ENCODE data around the gene MYO1F. TPM values are rescaled to one million over a fixed set of nuclear protein-coding genes. Genes with fewer than 3 reads are reported as not detected.

The MYO1F gene
- total and polyA plus RNA-seq, 2 donors, result 9.9 to 20.8 TPM

DNA sequence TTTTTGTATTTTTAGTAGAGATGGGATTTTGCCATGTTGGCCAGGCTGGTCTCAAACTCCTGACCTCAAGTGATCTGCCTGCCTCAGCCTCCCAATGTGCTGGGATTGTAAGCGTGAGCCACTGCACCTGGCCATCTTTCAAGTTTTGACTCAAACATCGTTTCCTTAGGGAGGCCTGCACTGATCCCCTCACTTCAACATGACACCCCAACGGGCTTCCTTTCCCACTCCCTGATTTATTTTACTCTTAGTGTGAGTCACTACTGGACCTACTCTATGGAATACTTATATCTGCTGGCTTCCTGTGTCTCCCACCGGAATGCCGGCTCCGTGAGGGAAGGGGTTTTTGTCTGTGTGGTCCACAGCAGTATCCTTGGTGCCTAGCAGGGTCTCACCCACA lies 37.8 kb upstream of the MYO1F start:
- H3K36me3 ChIP-seq (ENCODE audit: control insufficient read depth in 2 of 2, insufficient read depth in 2 of 2, low read length in 1 of 2), result no peaks in the 10 kb centered on the region
- H3K27ac ChIP-seq (ENCODE audit: low read depth in 1 of 2, low read length in 1 of 2), result no peak overlapping the region
- peaks cover 0 to 3% of the 10 kb centered on the region in 2 donors for H3K9me3 ChIP-seq (ENCODE audit: control insufficient read depth in 2 of 2, insufficient read depth in 1 of 2, low read length in 1 of 2)
- peaks cover 6 to 26% of the 10 kb centered on the region in 2 donors for H3K4me1 ChIP-seq (ENCODE audit: control insufficient read depth in 2 of 2, insufficient read depth in 2 of 2, low read length in 2 of 2)
- DNase-seq (ENCODE audit: low read depth in 6 of 9, low spot score in 9 of 9), result no peak
- H3K4me3 ChIP-seq (ENCODE audit: low read length in 2 of 2), result no peak overlapping the region
- 69% methylated on average over 6 of the region's 6 CpGs for WGBS
- peaks cover 0 to 10% of the 10 kb centered on the region in 2 donors for H3K27me3 ChIP-seq (ENCODE audit: control insufficient read depth in 2 of 2, insufficient read depth in 1 of 2, low read length in 1 of 2)

DNA sequence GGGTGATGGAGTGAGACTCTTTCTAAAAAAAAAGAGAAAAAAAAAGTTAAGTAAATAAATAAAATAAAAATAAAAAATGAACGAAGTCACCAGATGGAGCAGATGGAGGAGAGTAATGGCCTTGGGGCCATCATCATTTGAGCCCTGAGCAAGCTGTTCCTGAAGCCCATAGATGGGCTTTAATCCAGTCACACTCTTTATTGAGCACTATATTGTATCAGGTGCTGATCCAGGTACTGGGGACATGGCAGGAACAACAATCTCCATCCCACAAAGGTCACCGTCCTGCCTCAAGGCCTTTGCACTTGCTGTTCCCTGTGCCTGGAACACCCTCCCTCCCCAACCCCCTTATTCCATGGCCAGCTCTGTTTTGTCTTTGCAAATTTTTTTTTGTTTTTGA lies 37.2 kb upstream of the MYO1F start:
- 94% methylated on average over 2 of the region's 2 CpGs for WGBS
- Histone ChIP-seq H3K4me3 (ENCODE audit: low read length in 2 of 2) (no peak overlapping the region), H3K27ac (ENCODE audit: low read depth in 1 of 2, low read length in 1 of 2) (no peak overlapping the region), H3K9me3 (ENCODE audit: control insufficient read depth in 2 of 2, insufficient read depth in 1 of 2, low read length in 1 of 2) (peaks cover 0 to 3% of the 10 kb centered on the region in 2 donors), H3K27me3 (ENCODE audit: control insufficient read depth in 2 of 2, insufficient read depth in 1 of 2, low read length in 1 of 2) (peaks cover 0 to 16% of the 10 kb centered on the region in 2 donors), H3K36me3 (ENCODE audit: control insufficient read depth in 2 of 2, insufficient read depth in 2 of 2, low read length in 1 of 2) (no peaks in the 10 kb centered on the region), H3K4me1 (ENCODE audit: control insufficient read depth in 2 of 2, insufficient read depth in 2 of 2, low read length in 2 of 2) (peaks cover 6 to 32% of the 10 kb centered on the region in 2 donors)
- DNase-seq (ENCODE audit: low read depth in 6 of 9, low spot score in 9 of 9), result no peak

DNA sequence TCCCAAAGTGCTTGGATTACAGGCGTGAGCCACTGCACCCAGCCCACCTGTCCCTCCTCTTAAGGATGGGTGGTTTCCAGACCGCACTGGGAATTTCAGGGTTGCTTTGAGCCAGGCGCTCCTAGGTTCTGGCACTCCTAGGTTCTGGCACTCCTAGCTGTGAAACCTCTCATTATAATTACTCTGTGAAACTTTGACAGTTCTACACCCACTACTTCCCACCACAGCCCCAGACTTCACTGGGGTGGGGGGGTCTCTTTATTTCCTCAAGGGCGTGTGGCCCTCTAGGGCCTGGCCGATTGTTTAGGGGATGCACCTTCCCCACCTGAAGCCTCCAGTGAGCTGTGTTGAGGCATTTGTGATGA lies 35.5 kb upstream of the MYO1F start:
- no peak overlapping the region for H3K27ac ChIP-seq (ENCODE audit: low read depth in 1 of 2, low read length in 1 of 2)
- WGBS, result 70% methylated on average over 5 of the region's 5 CpGs
- peak in 1 of 9 donors; percentile 39 for DNase-seq (ENCODE audit: low read depth in 6 of 9, low spot score in 9 of 9)
- peaks cover 0 to 3% of the 10 kb centered on the region in 2 donors for H3K9me3 ChIP-seq (ENCODE audit: control insufficient read depth in 2 of 2, insufficient read depth in 1 of 2, low read length in 1 of 2)
- H3K4me1 ChIP-seq (ENCODE audit: control insufficient read depth in 2 of 2, insufficient read depth in 2 of 2, low read length in 2 of 2), result peaks cover 6 to 47% of the 10 kb centered on the region in 2 donors
- no peak overlapping the region for H3K4me3 ChIP-seq (ENCODE audit: low read length in 2 of 2)
- peaks cover 0 to 20% of the 10 kb centered on the region in 2 donors for H3K27me3 ChIP-seq (ENCODE audit: control insufficient read depth in 2 of 2, insufficient read depth in 1 of 2, low read length in 1 of 2)
- H3K36me3 ChIP-seq (ENCODE audit: control insufficient read depth in 2 of 2, insufficient read depth in 2 of 2, low read length in 1 of 2), result no peaks in the 10 kb centered on the region

DNA sequence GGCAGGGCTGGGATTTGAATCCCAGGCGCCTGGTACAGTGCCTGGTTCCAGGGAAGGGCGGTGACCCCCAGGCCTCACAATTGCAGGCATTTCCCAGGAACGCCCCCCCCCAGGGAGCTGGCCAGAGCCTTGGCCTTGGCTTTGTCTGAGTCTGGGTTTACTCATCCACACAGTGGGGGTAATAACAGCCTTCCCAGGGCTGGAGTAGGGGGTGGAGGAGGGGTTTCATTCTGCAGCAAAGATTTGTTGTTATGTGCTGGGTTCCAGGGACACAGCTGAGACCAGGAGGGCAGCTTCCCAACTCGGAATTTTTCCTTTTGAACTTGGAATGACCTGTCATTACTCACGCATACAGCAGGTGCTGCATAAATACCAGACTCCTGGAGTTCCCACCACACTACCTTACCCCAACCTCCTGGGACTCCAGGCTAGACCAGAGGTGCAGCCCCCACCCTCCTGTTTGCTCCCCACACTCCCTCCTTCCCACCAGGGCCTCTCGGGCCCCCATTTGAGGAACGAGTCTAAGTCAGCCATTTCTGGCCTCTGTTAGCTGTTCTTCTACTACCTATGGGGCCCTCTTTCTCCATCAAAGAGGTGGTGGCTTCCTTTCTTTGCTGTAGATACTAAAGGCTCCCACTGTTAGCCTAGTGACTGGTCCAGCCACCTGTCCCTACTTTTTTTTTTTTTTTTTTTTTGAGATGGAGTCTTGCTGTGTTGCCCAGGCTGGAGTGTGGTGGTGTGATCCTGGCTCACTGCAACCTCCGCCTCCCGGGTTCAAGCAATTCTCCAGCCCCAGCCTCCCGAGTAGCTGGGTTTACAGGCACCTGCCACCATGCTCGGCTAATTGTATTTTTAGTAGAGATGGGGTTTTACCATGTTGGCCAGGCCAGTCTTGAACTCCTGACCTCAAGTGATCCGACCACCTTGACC lies 34.9 kb upstream of the MYO1F start:
- peak overlapping the region; percentile 22 to 69 for H3K27ac ChIP-seq (ENCODE audit: low read depth in 1 of 2, low read length in 1 of 2)
- DNase-seq (ENCODE audit: low read depth in 6 of 9, low spot score in 9 of 9), result peak in 1 of 9 donors; percentile 57
- no peaks in the 10 kb centered on the region for H3K36me3 ChIP-seq (ENCODE audit: control insufficient read depth in 2 of 2, insufficient read depth in 2 of 2, low read length in 1 of 2)
- WGBS, result 79% methylated on average over 12 of the region's 12 CpGs
- peaks cover 6 to 47% of the 10 kb centered on the region in 2 donors for H3K4me1 ChIP-seq (ENCODE audit: control insufficient read depth in 2 of 2, insufficient read depth in 2 of 2, low read length in 2 of 2)
- no peak overlapping the region for H3K4me3 ChIP-seq (ENCODE audit: low read length in 2 of 2)
- H3K27me3 ChIP-seq (ENCODE audit: control insufficient read depth in 2 of 2, insufficient read depth in 1 of 2, low read length in 1 of 2), result peaks cover 0 to 14% of the 10 kb centered on the region in 2 donors
- peaks cover 0 to 3% of the 10 kb centered on the region in 2 donors for H3K9me3 ChIP-seq (ENCODE audit: control insufficient read depth in 2 of 2, insufficient read depth in 1 of 2, low read length in 1 of 2)

DNA sequence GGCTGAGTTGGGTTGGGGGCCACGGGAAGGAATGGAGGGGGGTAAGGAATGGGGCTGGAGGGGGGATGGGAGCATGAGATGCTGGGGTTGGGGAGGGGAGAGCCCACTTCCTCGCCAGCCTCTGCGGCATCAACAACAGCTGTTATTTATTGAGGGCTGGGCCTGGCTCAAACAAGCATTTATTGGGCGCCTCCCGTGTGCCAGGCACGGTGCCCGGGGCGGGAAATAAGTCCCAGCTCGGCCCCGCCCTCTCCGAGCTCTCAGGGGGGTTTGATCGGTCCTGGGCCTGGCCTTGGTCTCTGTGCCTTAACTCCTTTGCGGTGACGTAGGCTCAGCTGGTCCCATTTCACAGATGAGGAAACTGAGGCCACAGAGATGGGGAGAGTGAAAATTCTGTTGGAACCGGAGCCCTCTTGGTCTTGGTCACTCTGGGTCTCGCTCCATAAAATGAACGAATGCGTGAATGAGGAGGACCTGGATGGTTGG lies 34.2 kb upstream of the MYO1F start:
- H3K9me3 ChIP-seq (ENCODE audit: control insufficient read depth in 2 of 2, insufficient read depth in 1 of 2, low read length in 1 of 2), result peaks cover 0 to 3% of the 10 kb centered on the region in 2 donors
- peak in 5 of 9 donors; percentile 28 to 65 (median 46) for DNase-seq (ENCODE audit: low read depth in 6 of 9, low spot score in 9 of 9)
- peaks cover 0 to 12% of the 10 kb centered on the region in 2 donors for H3K27me3 ChIP-seq (ENCODE audit: control insufficient read depth in 2 of 2, insufficient read depth in 1 of 2, low read length in 1 of 2)
- H3K27ac ChIP-seq (ENCODE audit: low read depth in 1 of 2, low read length in 1 of 2), result peak overlapping the region; percentile 33 to 69
- 47% methylated on average over 18 of the region's 18 CpGs for WGBS
- H3K36me3 ChIP-seq (ENCODE audit: control insufficient read depth in 2 of 2, insufficient read depth in 2 of 2, low read length in 1 of 2), result no peaks in the 10 kb centered on the region
- no peak overlapping the region for H3K4me3 ChIP-seq (ENCODE audit: low read length in 2 of 2)
- peaks cover 6 to 47% of the 10 kb centered on the region in 2 donors for H3K4me1 ChIP-seq (ENCODE audit: control insufficient read depth in 2 of 2, insufficient read depth in 2 of 2, low read length in 2 of 2)

DNA sequence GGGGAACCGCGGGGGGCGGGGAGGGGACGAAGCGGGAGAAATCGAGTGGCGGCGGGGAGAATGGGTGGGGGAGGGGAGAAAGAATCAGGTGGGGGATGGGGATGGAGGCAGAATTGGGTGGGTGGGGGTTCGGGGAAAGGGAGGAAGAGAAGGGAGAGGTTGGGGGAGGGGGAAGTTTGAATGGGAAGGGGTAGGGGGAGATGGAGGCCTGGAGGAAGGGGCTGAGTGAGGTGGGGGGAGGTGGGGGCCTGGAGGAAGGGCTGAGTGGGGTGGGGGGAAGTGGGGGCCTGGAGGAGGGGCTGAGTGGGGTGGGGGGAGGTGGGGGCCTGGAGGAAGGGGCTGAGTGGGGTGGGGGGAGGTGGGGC lies 33.7 kb upstream of the MYO1F start:
- H3K4me3 ChIP-seq (ENCODE audit: low read length in 2 of 2), result peak overlapping the region in 1 of 2 donors; percentile 66
- H3K9me3 ChIP-seq (ENCODE audit: control insufficient read depth in 2 of 2, insufficient read depth in 1 of 2, low read length in 1 of 2), result peaks cover 0 to 3% of the 10 kb centered on the region in 2 donors
- 4% methylated on average over 9 of the region's 9 CpGs for WGBS
- no peaks in the 10 kb centered on the region for H3K36me3 ChIP-seq (ENCODE audit: control insufficient read depth in 2 of 2, insufficient read depth in 2 of 2, low read length in 1 of 2)
- H3K27ac ChIP-seq (ENCODE audit: low read depth in 1 of 2, low read length in 1 of 2), result peak overlapping the region in 1 of 2 donors; percentile 68
- DNase-seq (ENCODE audit: low read depth in 6 of 9, low spot score in 9 of 9), result peak in 1 of 9 donors; percentile 40
- peaks cover 6 to 47% of the 10 kb centered on the region in 2 donors for H3K4me1 ChIP-seq (ENCODE audit: control insufficient read depth in 2 of 2, insufficient read depth in 2 of 2, low read length in 2 of 2)
- peaks cover 0 to 11% of the 10 kb centered on the region in 2 donors for H3K27me3 ChIP-seq (ENCODE audit: control insufficient read depth in 2 of 2, insufficient read depth in 1 of 2, low read length in 1 of 2)

DNA sequence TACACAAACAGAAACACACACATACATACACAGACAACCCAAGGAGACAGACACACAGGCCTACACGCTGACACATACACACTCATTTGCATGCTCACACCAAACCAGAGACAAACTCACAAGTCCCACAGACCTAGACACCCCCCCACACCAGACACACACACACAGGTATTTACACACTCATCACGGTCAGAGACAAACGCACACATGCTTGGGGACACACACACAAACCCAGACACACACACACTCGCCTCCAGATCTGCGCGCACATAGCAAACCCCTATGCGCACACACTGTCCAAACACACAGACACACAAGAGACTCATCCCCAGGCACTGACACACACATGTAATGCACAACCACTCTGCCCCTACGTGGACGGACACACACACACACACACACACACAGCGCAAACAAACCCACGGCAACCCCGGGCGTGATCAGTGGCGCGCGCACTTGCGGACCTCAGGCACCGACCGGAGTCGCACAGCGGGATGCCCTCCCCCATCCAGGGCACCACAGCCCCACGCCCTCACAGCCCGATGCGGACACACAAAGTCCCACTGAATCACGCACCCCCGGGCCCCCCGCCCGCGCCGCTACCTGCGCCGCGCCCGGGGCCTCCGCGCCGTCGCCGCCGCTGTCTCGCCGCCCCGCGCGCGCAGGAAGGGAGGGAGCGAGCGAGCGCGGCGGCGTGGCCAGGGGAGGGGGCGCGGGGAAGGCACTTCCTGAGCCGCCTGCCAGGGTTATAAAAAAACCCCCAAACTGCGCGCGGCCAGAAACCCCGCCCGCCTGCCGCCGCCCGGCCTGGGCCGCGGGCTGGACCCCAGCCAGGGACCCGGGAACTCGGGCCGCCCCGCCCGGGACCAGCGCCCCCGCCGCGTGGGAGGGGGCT lies 33.0 kb upstream of the MYO1F start, which contains the start of gene ADAMTS10:
Gene ADAMTS10, minus strand, starts transcription at position 675 of the 895 bp plus-strand sequence. CDS start 5,005 bp downstream, outside the sequence.
- peaks cover 6 to 45% of the 10 kb centered on the region in 2 donors for H3K4me1 ChIP-seq (ENCODE audit: control insufficient read depth in 2 of 2, insufficient read depth in 2 of 2, low read length in 2 of 2)
- peak within 1 kb of the TSS; percentile 68 to 69 for H3K27ac ChIP-seq (ENCODE audit: low read depth in 1 of 2, low read length in 1 of 2)
- H3K9me3 ChIP-seq (ENCODE audit: control insufficient read depth in 2 of 2, insufficient read depth in 1 of 2, low read length in 1 of 2), result peaks cover 0 to 8% of the 10 kb centered on the region in 2 donors
- 1% methylated on average over 74 of the region's 74 CpGs for WGBS
- peak within 1 kb of the TSS; percentile 66 to 79 for H3K4me3 ChIP-seq (ENCODE audit: low read length in 2 of 2)
- H3K36me3 ChIP-seq (ENCODE audit: control insufficient read depth in 2 of 2, insufficient read depth in 2 of 2, low read length in 1 of 2), result no peaks in the 10 kb centered on the region
- DNase-seq (ENCODE audit: low read depth in 6 of 9, low spot score in 9 of 9), result peak in 7 of 9 donors; percentile 27 to 83 (median 59)
- peaks cover 0 to 11% of the 10 kb centered on the region in 2 donors for H3K27me3 ChIP-seq (ENCODE audit: control insufficient read depth in 2 of 2, insufficient read depth in 1 of 2, low read length in 1 of 2)

DNA sequence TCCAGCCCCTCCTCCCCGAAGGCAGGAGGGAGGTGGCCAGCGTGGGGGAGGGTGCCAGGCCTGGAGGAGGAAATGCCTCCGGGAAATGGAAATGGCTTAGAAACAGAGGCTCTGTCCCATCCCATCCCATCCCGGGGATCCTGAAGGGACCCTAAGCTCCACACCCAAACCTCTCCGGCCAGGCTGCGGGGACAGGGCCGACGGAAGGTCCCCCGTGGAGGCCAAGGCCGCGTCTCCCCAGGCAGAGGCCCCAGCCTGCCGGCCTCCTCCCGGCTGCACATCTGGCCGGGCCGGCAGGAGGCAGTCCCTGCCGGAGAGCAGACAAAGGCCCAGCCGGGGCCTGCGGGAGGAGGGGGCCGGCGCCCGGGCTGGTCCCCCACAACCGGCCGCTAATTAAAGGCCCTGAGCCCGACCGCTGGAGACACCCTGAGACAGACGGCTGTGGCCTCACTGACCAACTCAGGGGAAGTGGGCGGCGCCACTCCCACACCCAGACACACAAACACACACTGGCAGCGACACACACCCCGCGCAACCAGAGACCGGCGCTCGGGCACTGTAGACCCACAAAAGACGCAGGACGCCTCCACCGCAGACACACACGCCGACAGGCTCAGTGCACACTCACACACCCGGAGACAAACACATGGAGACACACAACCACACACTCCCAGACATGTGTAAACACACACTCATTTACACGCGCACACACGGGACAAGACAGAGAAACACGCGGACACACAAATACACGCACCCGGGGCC lies 32.2 kb upstream of the MYO1F start:
- DNase-seq (ENCODE audit: low read depth in 6 of 9, low spot score in 9 of 9), result peak in 1 of 9 donors; percentile 46
- peak overlapping the region; percentile 66 to 79 for H3K4me3 ChIP-seq (ENCODE audit: low read length in 2 of 2)
- H3K4me1 ChIP-seq (ENCODE audit: control insufficient read depth in 2 of 2, insufficient read depth in 2 of 2, low read length in 2 of 2), result peaks cover 6 to 42% of the 10 kb centered on the region in 2 donors
- H3K36me3 ChIP-seq (ENCODE audit: control insufficient read depth in 2 of 2, insufficient read depth in 2 of 2, low read length in 1 of 2), result peaks cover 3 to 8% of the 10 kb centered on the region in 2 donors
- H3K27ac ChIP-seq (ENCODE audit: low read depth in 1 of 2, low read length in 1 of 2), result peak overlapping the region; percentile 7 to 20
- 9% methylated on average over 47 of the region's 47 CpGs for WGBS
- peaks cover 0 to 11% of the 10 kb centered on the region in 2 donors for H3K27me3 ChIP-seq (ENCODE audit: control insufficient read depth in 2 of 2, insufficient read depth in 1 of 2, low read length in 1 of 2)
- H3K9me3 ChIP-seq (ENCODE audit: control insufficient read depth in 2 of 2, insufficient read depth in 1 of 2, low read length in 1 of 2), result peaks cover 2 to 17% of the 10 kb centered on the region in 2 donors
